ENCODE results near the gene CD6.

CD6 gene

DNA sequence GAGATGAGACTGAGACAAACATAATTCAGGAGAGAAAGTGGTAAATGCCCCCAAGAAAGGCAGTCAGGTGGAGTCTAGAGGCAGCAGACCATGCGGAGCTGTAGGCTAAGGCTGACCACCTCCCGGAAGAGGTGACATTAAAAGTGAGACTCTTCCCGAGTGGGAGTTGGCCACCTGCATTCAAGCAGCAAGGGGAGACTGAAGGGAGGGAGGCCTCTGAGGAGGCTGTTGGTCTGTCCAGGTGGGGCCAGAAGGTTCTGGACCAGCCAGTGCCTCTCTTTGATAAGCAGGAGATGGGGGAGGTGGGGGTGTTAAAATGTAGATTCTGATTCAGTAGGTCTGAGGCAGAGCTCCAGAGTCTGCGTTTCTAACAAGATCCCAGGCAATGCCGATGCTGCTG, 37.5 kb downstream of the CD6 start:
- in situ Hi-C loops (cut with MboI; ENCODE audit: low sequenced_read_pairs, unreplicated experiment): no loop called here

DNA sequence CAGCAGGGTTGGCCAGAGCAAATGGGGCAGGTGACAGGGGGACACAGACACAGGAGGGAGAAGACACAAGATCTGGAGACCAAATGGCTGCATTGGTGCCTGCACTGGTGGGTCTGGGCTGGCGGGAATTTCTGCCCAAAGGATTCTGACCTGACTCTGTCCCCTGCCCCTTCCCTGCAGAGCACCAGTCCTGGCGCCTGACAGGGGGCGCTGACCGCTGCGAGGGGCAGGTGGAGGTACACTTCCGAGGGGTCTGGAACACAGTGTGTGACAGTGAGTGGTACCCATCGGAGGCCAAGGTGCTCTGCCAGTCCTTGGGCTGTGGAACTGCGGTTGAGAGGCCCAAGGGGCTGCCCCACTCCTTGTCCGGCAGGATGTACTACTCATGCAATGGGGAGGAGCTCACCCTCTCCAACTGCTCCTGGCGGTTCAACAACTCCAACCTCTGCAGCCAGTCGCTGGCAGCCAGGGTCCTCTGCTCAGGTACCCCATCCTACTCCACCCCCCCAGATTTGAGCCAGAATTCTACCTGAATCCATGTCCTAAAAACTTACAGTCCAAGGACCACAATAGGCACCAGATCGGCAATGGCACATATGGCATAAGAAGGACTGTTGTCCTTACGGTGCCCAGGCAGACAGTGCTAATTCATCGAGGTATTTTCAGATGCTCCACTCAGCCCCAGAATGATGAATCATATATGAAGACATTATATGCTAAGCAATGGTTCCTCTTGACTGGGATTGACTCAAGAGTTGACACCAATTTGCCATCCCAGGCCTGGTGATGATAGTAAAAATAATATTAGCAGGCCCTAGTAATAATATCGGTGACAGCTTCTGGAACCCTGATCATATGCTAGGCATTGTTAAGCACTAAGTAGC, 38.2 kb downstream of the CD6 start:
- TF ChIP-seq, protein P1, sequence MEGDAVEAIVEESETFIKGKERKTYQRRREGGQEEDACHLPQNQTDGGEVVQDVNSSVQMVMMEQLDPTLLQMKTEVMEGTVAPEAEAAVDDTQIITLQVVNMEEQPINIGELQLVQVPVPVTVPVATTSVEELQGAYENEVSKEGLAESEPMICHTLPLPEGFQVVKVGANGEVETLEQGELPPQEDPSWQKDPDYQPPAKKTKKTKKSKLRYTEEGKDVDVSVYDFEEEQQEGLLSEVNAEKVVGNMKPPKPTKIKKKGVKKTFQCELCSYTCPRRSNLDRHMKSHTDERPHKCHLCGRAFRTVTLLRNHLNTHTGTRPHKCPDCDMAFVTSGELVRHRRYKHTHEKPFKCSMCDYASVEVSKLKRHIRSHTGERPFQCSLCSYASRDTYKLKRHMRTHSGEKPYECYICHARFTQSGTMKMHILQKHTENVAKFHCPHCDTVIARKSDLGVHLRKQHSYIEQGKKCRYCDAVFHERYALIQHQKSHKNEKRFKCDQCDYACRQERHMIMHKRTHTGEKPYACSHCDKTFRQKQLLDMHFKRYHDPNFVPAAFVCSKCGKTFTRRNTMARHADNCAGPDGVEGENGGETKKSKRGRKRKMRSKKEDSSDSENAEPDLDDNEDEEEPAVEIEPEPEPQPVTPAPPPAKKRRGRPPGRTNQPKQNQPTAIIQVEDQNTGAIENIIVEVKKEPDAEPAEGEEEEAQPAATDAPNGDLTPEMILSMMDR (IDR thresholded peaks at IDR 0.05; ENCODE audit: borderline replicate concordance, control extremely low read depth, extremely low read depth, insufficient read depth, missing control alignments): no peak
- DNase-seq (ENCODE audit: low spot score): no peak
- in situ Hi-C loops (cut with MboI; ENCODE audit: low sequenced_read_pairs, unreplicated experiment): no loop called here

More for the DNA sequence above, 37.5 kb downstream of the CD6 start:
- TF ChIP-seq, protein P1 (IDR thresholded peaks at IDR 0.05; ENCODE audit: borderline replicate concordance, control extremely low read depth, extremely low read depth, insufficient read depth, missing control alignments): no peak
- DNase-seq (ENCODE audit: low spot score): no peak

DNA sequence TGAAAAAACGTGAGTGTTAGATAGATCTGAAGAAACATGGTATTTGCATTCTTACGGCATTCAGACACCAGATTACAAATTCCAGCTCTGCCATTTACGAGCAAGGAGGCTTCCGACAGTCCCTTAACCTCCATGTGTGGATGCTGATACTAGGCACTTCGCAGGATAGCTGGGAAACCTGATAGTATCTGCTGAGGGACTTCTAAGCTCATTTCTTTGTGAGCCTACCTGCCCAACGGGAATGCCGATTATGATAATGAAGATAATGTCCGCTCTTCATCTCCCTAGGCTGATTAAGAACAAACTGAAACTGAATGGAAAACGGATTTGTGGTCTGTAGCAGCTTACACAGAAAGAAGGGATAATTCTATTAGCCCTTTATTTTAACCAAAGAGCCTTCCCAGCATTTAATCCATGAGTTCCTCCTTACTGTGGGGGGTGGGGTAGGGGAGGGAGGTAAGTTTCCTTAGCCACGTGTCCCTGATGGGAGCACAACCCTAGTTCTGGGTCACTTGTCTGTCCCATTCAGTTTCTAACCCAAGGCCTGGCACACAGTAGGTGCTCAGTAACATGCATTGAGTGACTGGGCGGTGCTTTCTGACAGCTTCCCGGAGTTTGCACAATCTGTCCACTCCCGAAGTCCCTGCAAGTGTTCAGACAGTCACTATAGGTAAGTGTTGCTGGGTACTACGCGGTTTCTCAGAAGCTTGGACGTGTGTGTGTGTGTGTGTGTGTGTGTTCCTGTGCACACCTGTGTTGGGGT, 39.2 kb downstream of the CD6 start:
- TF ChIP-seq, protein P1 (IDR thresholded peaks at IDR 0.05; ENCODE audit: borderline replicate concordance, control extremely low read depth, extremely low read depth, insufficient read depth, missing control alignments): no peak
- in situ Hi-C loops (cut with MboI; ENCODE audit: low sequenced_read_pairs, unreplicated experiment): no loop called here
- no peak for DNase-seq (ENCODE audit: low spot score)

DNA sequence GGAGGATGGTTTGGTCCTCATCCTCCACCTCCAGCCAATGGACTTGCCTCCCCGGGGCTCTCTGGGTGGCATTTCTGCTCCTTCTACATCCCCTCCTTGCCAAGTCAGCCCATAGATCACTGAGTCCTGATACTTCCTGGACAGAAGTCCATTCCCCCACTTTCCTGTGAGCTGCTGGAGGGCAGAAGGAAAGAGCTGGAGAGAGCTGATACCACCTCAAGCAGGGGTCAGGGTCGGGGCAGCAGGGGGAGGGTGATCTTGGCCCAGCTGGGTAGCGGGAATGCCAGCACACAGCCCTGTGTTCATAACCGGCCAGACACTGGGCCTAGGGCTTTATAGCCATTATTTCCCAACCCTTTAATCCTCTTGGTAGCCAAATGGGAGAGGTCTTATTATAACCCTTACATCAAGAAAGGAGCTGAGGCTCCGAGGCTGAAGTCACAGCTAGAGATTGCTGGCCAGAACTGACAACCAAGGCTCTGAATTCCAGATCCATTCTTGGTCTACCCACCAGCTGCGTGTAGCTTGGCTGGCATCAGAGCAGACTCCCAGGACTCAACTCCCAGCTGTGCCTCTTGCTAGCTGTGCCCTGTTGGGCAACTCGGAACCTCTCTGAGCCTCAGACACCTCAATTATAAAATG, 39.9 kb downstream of the CD6 start:
- TF ChIP-seq, protein P1 (IDR thresholded peaks at IDR 0.05; ENCODE audit: borderline replicate concordance, control extremely low read depth, extremely low read depth, insufficient read depth, missing control alignments): no peak
- in situ Hi-C loops (cut with MboI; ENCODE audit: low sequenced_read_pairs, unreplicated experiment): no loop called here
- peak; percentile 17 for DNase-seq (ENCODE audit: low spot score)

DNA sequence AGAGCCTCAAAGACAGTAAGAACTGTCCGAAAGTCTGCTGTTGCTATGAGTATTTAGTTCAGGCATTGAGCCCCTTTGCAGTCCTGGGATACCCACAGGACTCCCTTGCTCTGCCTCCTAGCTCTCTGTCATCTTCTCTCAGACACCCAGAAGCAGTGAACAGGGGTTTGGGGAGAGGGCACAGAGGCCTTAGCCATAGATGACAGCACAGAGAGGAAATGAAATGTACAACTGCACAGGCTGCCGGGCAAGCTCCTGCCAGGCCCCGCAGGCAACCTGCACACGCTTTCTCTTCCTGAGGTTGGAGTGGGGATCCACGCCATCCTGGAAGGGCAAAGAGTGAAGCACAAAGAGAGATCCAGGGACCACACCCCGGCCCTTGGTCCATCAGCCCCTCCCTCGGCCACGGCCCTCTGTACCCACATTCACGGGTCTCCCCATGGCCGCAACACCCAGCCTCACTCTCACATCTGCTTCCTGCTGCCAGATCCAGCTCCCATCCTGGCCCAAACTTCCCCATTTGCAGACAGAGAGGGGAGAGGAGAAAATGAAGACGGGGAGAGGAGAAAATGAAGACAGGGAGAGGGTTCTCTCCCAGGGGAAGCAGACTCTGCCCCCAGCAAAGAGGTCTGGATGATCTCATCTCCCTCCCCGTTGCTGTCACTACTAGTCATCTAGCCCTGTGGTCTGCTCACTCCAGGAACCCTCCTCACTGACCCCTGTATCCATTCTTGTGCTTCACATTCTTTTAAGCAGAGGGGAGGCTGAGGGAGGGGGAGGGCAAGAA, 40.7 kb downstream of the CD6 start:
- in situ Hi-C loops (cut with MboI; ENCODE audit: low sequenced_read_pairs, unreplicated experiment): no loop called here
- DNase-seq (ENCODE audit: low spot score): peak; percentile 34
- TF ChIP-seq, protein P1 (IDR thresholded peaks at IDR 0.05; ENCODE audit: borderline replicate concordance, control extremely low read depth, extremely low read depth, insufficient read depth, missing control alignments): no peak
